Measurements from ENCODE around the gene ENGASE. TPM values are rescaled to one million over a fixed set of nuclear protein-coding genes. Genes with fewer than 3 reads are reported as not detected.
A peak's percentile ranks its signal among the peaks of the same experiment; 100 is the strongest.

ENGASE gene
- total RNA-seq, 4 donors from 2014 or later, result 8.3 to 46.5 (median 16.2) TPM

DNA sequence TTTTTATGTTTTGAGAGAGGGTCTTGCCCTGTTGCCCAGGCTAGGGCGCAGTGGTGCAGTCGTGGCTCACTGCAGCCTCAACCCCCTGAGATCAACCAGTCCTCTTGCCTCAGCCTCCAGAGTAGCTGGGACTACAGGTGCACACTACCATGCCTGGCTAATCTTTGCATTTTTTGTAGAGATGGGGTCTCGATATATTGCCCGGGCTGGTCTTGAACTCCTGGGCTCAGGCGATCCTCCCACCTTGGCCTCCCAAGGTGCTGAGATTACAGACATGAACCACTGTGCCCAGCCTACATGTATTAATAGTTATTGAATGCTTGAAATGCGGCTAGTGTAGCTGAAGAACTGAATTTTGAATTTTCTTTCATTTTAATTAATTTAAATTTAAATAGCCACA is 38.4 kb upstream of the ENGASE start:
- no peaks in the 10 kb centered on the region for H3K27me3 ChIP-seq
- H3K27ac ChIP-seq, result peak overlapping the region in 3 of 4 donors; percentile 15 to 46 (median 42)
- TF ChIP-seq CTCF (IDR thresholded peaks at IDR 0.05), result no peak
- no peak for TF ChIP-seq EP300 (IDR thresholded peaks at IDR 0.05)
- no peak for TF ChIP-seq POLR2AphosphoS5 (IDR thresholded peaks at IDR 0.05)
- TF ChIP-seq POLR2A (IDR thresholded peaks at IDR 0.05), result no peak
- 88 to 100% methylated on average over 4 of the region's 6 CpGs for WGBS, 2 donors (ENCODE audit: low coverage in 1 of 2)
- H3K9me3 ChIP-seq, result no peaks in the 10 kb centered on the region
- H3K36me3 ChIP-seq, result no peaks in the 10 kb centered on the region
- ATAC-seq, result no peak
- H3K4me3 ChIP-seq, result no peak overlapping the region
- peaks cover 0 to 69% (median 29%) of the 10 kb centered on the region in 3 donors for H3K4me1 ChIP-seq

DNA sequence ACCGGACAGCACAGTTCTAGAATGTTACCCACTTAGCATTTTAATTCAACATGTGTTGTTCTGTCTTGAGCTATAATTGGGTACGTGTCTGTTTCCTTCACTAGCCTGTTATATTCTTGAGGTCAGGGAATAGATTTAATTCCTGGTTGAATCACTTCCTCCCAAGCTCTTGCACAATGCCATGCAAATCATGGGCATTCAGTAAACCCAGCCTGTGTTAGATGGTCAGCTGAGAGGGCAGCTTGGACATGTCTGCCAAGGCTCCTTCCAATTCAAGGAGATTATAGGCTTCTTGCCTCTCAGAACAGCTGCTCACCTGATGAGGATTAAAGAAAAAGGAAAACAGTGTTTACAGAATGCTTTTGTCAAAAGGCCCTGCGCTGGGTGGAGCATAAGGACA is 38.0 kb upstream of the ENGASE start:
- peaks cover 0 to 69% (median 29%) of the 10 kb centered on the region in 3 donors for H3K4me1 ChIP-seq
- no peaks in the 10 kb centered on the region for H3K9me3 ChIP-seq
- H3K36me3 ChIP-seq, result no peaks in the 10 kb centered on the region
- WGBS, 2 donors (ENCODE audit: low coverage in 1 of 2), result 66 to 82% methylated on average over 3 of the region's 3 CpGs
- H3K27me3 ChIP-seq, result no peaks in the 10 kb centered on the region
- H3K27ac ChIP-seq, result peak overlapping the region in 3 of 4 donors; percentile 15 to 46 (median 42)
- TF ChIP-seq POLR2AphosphoS5 (IDR thresholded peaks at IDR 0.05), result peak; percentile 44
- no peak for TF ChIP-seq EP300 (IDR thresholded peaks at IDR 0.05)
- H3K4me3 ChIP-seq, result no peak overlapping the region
- ATAC-seq, result peak; percentile 38

GRCh38 chr17:79038545-79039135 is 36.0 kb upstream of the ENGASE start:
- Histone ChIP-seq H3K27ac (peak overlapping the region in 3 of 4 donors; percentile 60 to 68 (median 64)), H3K9me3 (no peaks in the 10 kb centered on the region), H3K4me1 (peaks cover 0 to 62% (median 22%) of the 10 kb centered on the region in 3 donors), H3K27me3 (no peaks in the 10 kb centered on the region), H3K4me3 (no peak overlapping the region), H3K36me3 (no peaks in the 10 kb centered on the region)
- WGBS, 2 donors (ENCODE audit: low coverage in 1 of 2), result 75 to 76% methylated on average over 2 to 4 of the region's 8 CpGs
- TF ChIP-seq CTCF (IDR thresholded peaks at IDR 0.05) (no peak), POLR2AphosphoS5 (IDR thresholded peaks at IDR 0.05) (peak; percentile 66)
- peak; percentile 85 for ATAC-seq

DNA sequence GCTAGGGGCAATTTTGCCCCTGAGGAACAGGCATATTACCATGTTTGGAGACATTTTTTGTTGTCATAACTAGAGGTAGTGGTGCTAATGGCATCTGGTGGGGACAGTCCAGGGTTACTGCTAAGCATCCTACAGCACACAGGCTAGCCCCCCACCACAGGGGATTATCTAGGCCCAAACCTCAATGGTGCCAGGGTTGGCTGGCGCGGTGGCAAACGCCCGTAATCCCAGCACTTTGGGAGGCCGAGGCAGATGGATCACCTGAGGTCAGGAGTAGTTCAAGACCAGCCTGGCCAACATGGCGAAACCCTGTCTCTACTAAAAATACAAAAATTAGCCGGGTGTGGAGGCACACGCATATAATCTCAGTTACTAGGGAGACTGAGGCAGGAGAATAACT is 35.5 kb upstream of the ENGASE start:
- WGBS, 2 donors (ENCODE audit: low coverage in 1 of 2), result 73 to 87% methylated on average over 3 to 4 of the region's 8 CpGs
- no peak for ATAC-seq
- TF ChIP-seq CTCF (IDR thresholded peaks at IDR 0.05) (no peak), POLR2AphosphoS5 (IDR thresholded peaks at IDR 0.05) (no peak), EP300 (IDR thresholded peaks at IDR 0.05) (no peak), POLR2A (IDR thresholded peaks at IDR 0.05) (no peak)
- no peaks in the 10 kb centered on the region for H3K9me3 ChIP-seq
- H3K4me3 ChIP-seq, result no peak overlapping the region
- peaks cover 0 to 57% (median 17%) of the 10 kb centered on the region in 3 donors for H3K4me1 ChIP-seq
- H3K27ac ChIP-seq, result peak overlapping the region in 3 of 4 donors; percentile 60 to 68 (median 64)
- peaks cover 0 to 5% of the 10 kb centered on the region in 2 donors for H3K36me3 ChIP-seq
- no peaks in the 10 kb centered on the region for H3K27me3 ChIP-seq

DNA sequence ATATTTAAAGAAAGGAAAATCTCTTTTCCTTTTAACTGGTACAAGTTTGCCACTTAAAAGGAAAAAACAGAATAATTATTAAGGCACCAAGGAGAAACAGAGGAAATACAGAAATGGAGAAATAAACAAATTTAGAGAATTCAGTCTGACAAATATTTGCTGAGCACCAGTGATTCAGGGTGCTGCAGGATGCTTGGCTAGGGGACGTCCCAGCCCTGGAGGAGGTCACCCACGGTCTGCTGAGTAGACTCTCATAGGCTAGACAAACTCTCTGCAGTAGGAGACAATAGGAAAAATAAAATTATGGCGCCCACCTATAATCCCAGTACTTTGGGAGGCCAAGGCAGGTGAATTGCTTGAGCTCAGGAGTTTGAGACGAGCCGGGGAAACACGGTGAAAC is 34.7 kb upstream of the ENGASE start:
- Histone ChIP-seq H3K4me3 (no peak overlapping the region), H3K27ac (no peak overlapping the region), H3K4me1 (peaks cover 0 to 50% (median 10%) of the 10 kb centered on the region in 3 donors), H3K27me3 (no peaks in the 10 kb centered on the region), H3K36me3 (peaks cover 0 to 10% of the 10 kb centered on the region in 2 donors), H3K9me3 (no peaks in the 10 kb centered on the region)
- TF ChIP-seq EP300 (IDR thresholded peaks at IDR 0.05) (no peak), CTCF (IDR thresholded peaks at IDR 0.05) (no peak), POLR2A (IDR thresholded peaks at IDR 0.05) (no peak), POLR2AphosphoS5 (IDR thresholded peaks at IDR 0.05) (no peak)
- no peak for ATAC-seq
- WGBS, 2 donors (ENCODE audit: low coverage in 1 of 2), result 94% methylated on average over 2 of the region's 6 CpGs; no CpG with 5 or more reads in 1 of the 2 donors
